Measurements from ENCODE around the gene RPL15. TPM values are rescaled to one million over a fixed set of nuclear protein-coding genes. Genes with fewer than 3 reads are reported as not detected.

The RPL15 gene
- total and polyA plus RNA-seq, 2 of the 8 experiments (the other 6 are each of a cell fraction or from before 2014, with no cell fraction given): 2,819 to 6,473 TPM

DNA sequence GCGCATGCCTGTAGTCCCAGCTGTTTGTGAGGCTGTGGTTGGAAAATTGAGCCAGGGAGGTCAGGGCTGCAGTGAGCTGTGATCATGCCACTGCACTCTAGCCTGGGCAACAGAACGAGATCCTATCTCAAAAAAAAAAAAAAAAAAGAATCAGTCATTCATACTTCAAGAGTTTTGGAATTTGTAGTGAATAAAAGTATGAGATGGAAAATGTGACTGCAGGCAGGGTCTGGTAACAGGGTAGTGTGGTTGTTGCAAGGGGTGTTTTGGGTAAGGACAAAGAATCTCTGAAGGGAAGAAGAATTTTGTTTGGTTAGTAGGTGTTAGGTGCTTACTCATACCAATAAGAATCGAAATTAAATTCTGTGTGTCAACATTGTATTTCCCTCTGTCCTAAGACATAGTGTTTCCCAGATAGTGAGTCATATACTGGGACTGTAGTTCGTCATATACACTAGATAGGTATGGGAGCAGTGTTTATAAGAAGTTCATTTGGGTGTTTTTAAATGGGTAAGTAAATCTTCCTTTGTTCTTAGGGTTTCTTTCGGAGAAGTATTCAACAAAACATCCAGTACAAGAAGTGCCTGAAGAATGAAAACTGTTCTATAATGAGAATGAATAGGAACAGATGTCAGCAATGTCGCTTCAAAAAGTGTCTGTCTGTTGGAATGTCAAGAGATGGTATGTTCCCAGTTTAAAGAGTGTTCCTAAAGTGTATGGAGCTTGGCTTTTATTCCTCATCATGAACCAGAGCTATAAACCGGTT, 42.4 kb downstream of the RPL15 start:
- no peak overlapping the region for H2AFZ ChIP-seq (ENCODE audit: low read length)
- H2BK15ac ChIP-seq (ENCODE audit: low read length): no peak overlapping the region
- no peak overlapping the region for H3K27ac ChIP-seq (ENCODE audit: low read depth, low read length)
- H3K4me2 ChIP-seq (ENCODE audit: insufficient read depth in 1 of 2, low read depth in 2 of 2, low read length in 2 of 2): no peak overlapping the region
- POLR2A ChIA-PET (ENCODE audit: partially characterized antibody): interaction anchor here (0.9 to 2.4 kb wide), 4 partner anchors 10 to 15 kb away, joined by 3 to 14 read pairs (median 3); no protein-coding TSS in a partner anchor
- H3K27me3 ChIP-seq (replicated peaks in 1 of 4; ENCODE audit: control insufficient read depth in 3 of 4, extremely low read depth in 1 of 4, insufficient read depth in 3 of 4, low read length in 3 of 4): no peaks in the 10 kb centered on the region
- no peak overlapping the region for H2BK5ac ChIP-seq (ENCODE audit: low read depth, low read length)
- no peak overlapping the region for H3K23ac ChIP-seq (ENCODE audit: insufficient read length)
- peaks cover 0 to 44% (median 7%) of the 10 kb centered on the region in 4 experiments; a peak in 6 of 8 replicates for H3K36me3 ChIP-seq (ENCODE audit: control insufficient read depth in 2 of 4, insufficient read depth in 4 of 4, low read length in 3 of 4)
- no peak overlapping the region for H2BK20ac ChIP-seq (ENCODE audit: low read length)
- CTCF ChIA-PET (ENCODE audit: partially characterized antibody): no interaction called here
- no peaks in the 10 kb centered on the region for H3K79me1 ChIP-seq (ENCODE audit: low read depth, low read length)
- no peak overlapping the region for H2BK12ac ChIP-seq (ENCODE audit: low read depth, low read length)
- DNase-seq (ENCODE audit: low read depth in 1 of 2, low spot score in 2 of 2) (no peak), FAIRE-seq (no peak)
- H3K79me2 ChIP-seq (ENCODE audit: control insufficient read depth in 1 of 2, insufficient read depth in 2 of 2, low read length in 2 of 2): peaks cover 0 to 22% of the 10 kb centered on the region in 2 experiments; a peak in 2 of 4 replicates
- no peak overlapping the region for H3K56ac ChIP-seq (replicated peaks; ENCODE audit: insufficient read length, low read depth, low read length)
- no peak overlapping the region for H3K14ac ChIP-seq (ENCODE audit: insufficient read length)
- no peak overlapping the region for H2BK120ac ChIP-seq (replicated peaks; ENCODE audit: low read depth, low read length)
- no peak overlapping the region for H3K4ac ChIP-seq (replicated peaks; ENCODE audit: insufficient read length, low read depth, low read length)
- no peak overlapping the region for H4K8ac ChIP-seq (ENCODE audit: extremely low read depth, insufficient read depth, low read length)
- H3K4me1 ChIP-seq (replicated peaks in 1 of 4; ENCODE audit: control insufficient read depth in 3 of 4, insufficient read depth in 4 of 4, low read length in 3 of 4): no peaks in the 10 kb centered on the region
- H4K5ac ChIP-seq (ENCODE audit: insufficient read length, low read depth, low read length): no peak overlapping the region
- no peak overlapping the region for H3K18ac ChIP-seq (ENCODE audit: extremely low read depth, low read length)
- H3K9me3 ChIP-seq (ENCODE audit: insufficient read depth in 2 of 2, low read depth in 1 of 2, low read length in 1 of 2): no peaks in the 10 kb centered on the region
- no peak overlapping the region for H3K9ac ChIP-seq (replicated peaks in 1 of 4; ENCODE audit: extremely low read depth in 1 of 4, low read depth in 3 of 4, low read length in 3 of 4)
- H4K91ac ChIP-seq (replicated peaks; ENCODE audit: insufficient read length, low read length): no peak overlapping the region
- H4K20me1 ChIP-seq (replicated peaks in 1 of 2; ENCODE audit: control insufficient read depth in 1 of 2, insufficient read depth in 2 of 2, low read length in 2 of 2): peaks cover 0 to 2% of the 10 kb centered on the region in 2 experiments
- TF ChIP-seq, protein P1, sequence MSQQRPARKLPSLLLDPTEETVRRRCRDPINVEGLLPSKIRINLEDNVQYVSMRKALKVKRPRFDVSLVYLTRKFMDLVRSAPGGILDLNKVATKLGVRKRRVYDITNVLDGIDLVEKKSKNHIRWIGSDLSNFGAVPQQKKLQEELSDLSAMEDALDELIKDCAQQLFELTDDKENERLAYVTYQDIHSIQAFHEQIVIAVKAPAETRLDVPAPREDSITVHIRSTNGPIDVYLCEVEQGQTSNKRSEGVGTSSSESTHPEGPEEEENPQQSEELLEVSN (IDR thresholded peaks at IDR 0.05): no peak
- TF ChIP-seq SP1 (IDR thresholded peaks at IDR 0.05; ENCODE audit: low read depth, low read length) (no peak), CHD2 (IDR thresholded peaks at IDR 0.05; ENCODE audit: low read length) (no peak), PHF8 (conservative IDR thresholded peaks at IDR 0.05; ENCODE audit: low read depth, low read length) (no peak), FOSL1 (IDR thresholded peaks at IDR 0.05; ENCODE audit: insufficient read depth, low read depth, low read length) (no peak), TAF1 (IDR thresholded peaks at IDR 0.05; ENCODE audit: low read depth, low read length) (no peak), SIRT6 (IDR thresholded peaks at IDR 0.05; ENCODE audit: low read length) (no peak), POLR2AphosphoS5 (IDR thresholded peaks at IDR 0.05; ENCODE audit: low read depth, low read length) (no peak), BRCA1 (IDR thresholded peaks at IDR 0.05; ENCODE audit: low read depth, low read length) (no peak), POU5F1 (IDR thresholded peaks at IDR 0.05; ENCODE audit: low read depth, low read length) (no peak), KDM4A (IDR thresholded peaks at IDR 0.05; ENCODE audit: low read depth, low read length, severe bottlenecking) (no peak), KDM5A (IDR thresholded peaks at IDR 0.05; ENCODE audit: low read length) (no peak), EGR1 (IDR thresholded peaks at IDR 0.05; ENCODE audit: borderline replicate concordance, low read depth, low read length) (no peak)
- no peak overlapping the region for H3K4me3 ChIP-seq (ENCODE audit: extremely low read depth in 1 of 4, insufficient read depth in 2 of 4, low read depth in 3 of 4, low read length in 4 of 4)
- 88% methylated on average over 6 of the region's 7 CpGs; no CpG with 5 or more reads in 1 of the 2 experiments for WGBS, 2 experiments (ENCODE audit: extremely low coverage in 1 of 2, insufficient coverage in 1 of 2, insufficient read length in 1 of 2, insufficient replicate concordance in 2 of 2, low coverage in 1 of 2, low lambda C conversion rate in 2 of 2, missing lambda C conversion rate in 1 of 2)
- H2AK5ac ChIP-seq (ENCODE audit: low read depth, low read length): no peak overlapping the region
- no peaks in the 10 kb centered on the region for H3K23me2 ChIP-seq (ENCODE audit: low read depth, low read length)

Measured in H1 (cell line).